ENCODE results near the gene RBMS3. TPM values are rescaled to one million over a fixed set of nuclear protein-coding genes. Genes with fewer than 3 reads are reported as not detected.
"Not testable (repeated sequence)": the region's sequence is repeated elsewhere in the genome, so short reads cannot be mapped to it uniquely, and the experiment has no call there.

Gene RBMS3
- total RNA-seq, 1 experiment from 2014 or later = 8.7 TPM

DNA sequence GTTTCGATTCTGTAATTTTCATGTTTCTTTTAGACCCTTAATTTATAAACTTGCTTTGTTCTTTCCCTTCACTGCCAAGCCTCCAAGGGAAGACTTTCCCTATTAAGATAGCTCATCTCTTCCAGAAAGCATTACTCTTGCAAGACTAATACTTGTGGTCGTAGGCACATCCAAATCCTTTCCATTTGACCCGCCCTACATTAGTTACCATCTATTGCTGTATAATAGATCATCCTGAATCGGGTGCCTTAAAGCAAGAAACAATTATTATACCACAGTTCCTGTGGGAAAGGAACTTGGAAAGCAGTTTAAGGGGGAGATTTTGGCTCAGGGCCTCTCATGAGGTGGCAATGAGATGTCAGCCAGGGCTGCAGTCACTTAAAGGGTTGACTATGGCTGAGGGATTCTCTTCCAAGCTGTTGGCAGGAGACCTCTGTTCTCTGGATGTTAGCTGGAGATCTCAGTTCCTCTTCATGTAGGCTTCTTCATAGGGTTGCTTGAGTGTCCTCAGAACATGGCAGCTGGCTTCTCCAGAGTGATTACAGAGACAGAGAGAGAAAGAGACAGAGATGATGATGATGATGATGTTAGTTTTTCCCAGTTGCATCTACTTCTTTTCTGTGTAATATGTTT is 755.2 kb downstream of the RBMS3 start (continued):
- TF ChIP-seq, protein P1, sequence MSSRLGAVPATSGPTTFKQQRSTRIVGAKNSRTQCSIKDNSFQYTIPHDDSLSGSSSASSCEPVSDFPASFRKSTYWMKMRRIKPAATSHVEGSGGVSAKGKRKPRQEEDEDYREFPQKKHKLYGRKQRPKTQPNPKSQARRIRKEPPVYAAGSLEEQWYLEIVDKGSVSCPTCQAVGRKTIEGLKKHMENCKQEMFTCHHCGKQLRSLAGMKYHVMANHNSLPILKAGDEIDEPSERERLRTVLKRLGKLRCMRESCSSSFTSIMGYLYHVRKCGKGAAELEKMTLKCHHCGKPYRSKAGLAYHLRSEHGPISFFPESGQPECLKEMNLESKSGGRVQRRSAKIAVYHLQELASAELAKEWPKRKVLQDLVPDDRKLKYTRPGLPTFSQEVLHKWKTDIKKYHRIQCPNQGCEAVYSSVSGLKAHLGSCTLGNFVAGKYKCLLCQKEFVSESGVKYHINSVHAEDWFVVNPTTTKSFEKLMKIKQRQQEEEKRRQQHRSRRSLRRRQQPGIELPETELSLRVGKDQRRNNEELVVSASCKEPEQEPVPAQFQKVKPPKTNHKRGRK (CRISPR knock-in tag; IDR thresholded peaks at IDR 0.05; ENCODE audit: borderline replicate concordance) = no peak
- no peak for TF ChIP-seq ZNF121 (CRISPR knock-in tag; IDR thresholded peaks at IDR 0.05)
- TF ChIP-seq MYBL2 (CRISPR knock-in tag; IDR thresholded peaks at IDR 0.05) = no peak
- TF ChIP-seq CREM (CRISPR knock-in tag; IDR thresholded peaks at IDR 0.05) = no peak

DNA sequence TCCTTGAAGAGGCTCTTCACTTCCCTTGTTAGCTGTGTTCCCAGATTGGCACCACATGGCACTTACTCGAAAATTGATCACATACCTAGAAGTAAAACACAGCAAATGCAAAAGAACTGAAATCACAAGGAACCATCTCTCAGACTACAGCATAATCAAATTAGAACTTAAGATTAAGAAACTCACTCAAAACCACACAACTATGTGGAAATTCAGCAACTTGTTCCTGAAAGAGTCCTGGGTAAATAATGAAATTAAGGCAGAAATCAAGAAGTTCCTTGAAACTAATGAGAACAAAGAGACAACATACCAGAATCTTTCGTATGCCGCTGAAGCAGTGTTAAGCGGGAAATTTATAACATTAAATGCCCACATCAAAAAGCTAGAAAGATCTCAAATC is 759.3 kb downstream of the RBMS3 start:
- H3K27me3 Mint-ChIP-seq (ENCODE audit: low read depth) = no peaks in the 10 kb centered on the region
- no peaks in the 10 kb centered on the region for H3K36me3 Mint-ChIP-seq
- no peak for ATAC-seq
- no peak overlapping the region for H3K27ac Mint-ChIP-seq
- CTCF ChIA-PET = interaction anchor here (5.1 kb wide), 1 partner anchor 157 kb away, joined by 84 read pairs; no protein-coding TSS in a partner anchor
- peaks cover 33% of the 10 kb centered on the region for H3K4me1 Mint-ChIP-seq
- peaks cover 5% of the 10 kb centered on the region; the same call in 1 of the 2 replicates for H3K9me3 Mint-ChIP-seq
- POLR2A ChIA-PET = no interaction called here
- no peak overlapping the region for H3K4me3 Mint-ChIP-seq
- no peak for DNase-seq (ENCODE audit: low spot score)
- TF ChIP-seq, protein P2, sequence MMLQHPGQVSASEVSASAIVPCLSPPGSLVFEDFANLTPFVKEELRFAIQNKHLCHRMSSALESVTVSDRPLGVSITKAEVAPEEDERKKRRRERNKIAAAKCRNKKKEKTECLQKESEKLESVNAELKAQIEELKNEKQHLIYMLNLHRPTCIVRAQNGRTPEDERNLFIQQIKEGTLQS (CRISPR knock-in tag; conservative IDR thresholded peaks at IDR 0.05) = no peak
- TF ChIP-seq JUN (CRISPR knock-in tag; IDR thresholded peaks at IDR 0.05) = no peak
- no peak for TF ChIP-seq CREB1 (CRISPR knock-in tag; IDR thresholded peaks at IDR 0.05)
- no peak for TF ChIP-seq ZNF263 (CRISPR knock-in tag; IDR thresholded peaks at IDR 0.05; ENCODE audit: low read depth)
- no peak for TF ChIP-seq ZNF396 (CRISPR knock-in tag; IDR thresholded peaks at IDR 0.05; ENCODE audit: borderline replicate concordance)
- no peak for TF ChIP-seq TEAD4 (CRISPR knock-in tag; IDR thresholded peaks at IDR 0.05)
- TF ChIP-seq, protein P3, sequence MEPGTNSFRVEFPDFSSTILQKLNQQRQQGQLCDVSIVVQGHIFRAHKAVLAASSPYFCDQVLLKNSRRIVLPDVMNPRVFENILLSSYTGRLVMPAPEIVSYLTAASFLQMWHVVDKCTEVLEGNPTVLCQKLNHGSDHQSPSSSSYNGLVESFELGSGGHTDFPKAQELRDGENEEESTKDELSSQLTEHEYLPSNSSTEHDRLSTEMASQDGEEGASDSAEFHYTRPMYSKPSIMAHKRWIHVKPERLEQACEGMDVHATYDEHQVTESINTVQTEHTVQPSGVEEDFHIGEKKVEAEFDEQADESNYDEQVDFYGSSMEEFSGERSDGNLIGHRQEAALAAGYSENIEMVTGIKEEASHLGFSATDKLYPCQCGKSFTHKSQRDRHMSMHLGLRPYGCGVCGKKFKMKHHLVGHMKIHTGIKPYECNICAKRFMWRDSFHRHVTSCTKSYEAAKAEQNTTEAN (CRISPR knock-in tag; IDR thresholded peaks at IDR 0.05) = no peak

DNA sequence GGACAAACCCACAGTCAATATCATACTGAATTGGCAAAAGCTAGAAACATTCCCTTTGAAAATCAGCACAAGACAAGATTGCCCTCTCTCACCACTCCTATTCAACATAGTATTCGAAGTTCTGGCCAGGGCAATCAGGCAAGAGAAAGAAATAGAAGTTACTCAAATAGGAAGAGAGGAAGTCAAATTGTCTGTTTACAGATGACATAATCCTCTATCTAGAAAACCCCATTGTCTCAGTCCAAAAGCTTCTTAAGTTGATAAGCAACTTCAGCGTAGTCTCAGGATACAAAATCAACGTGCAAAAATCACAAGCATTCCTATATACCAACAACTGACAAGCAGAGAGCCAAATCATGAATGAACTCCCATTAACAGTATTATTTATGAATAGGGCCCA is 760.6 kb downstream of the RBMS3 start:
- H3K9me3 Mint-ChIP-seq; H3K4me3 Mint-ChIP-seq; H3K27me3 Mint-ChIP-seq (ENCODE audit: low read depth); ATAC-seq; H3K36me3 Mint-ChIP-seq; H3K27ac Mint-ChIP-seq; DNase-seq (ENCODE audit: low spot score); POLR2A ChIA-PET: not testable (repeated sequence)
- peaks cover 33% of the 10 kb centered on the region for H3K4me1 Mint-ChIP-seq
- CTCF ChIA-PET = interaction anchor here (0.5 to 5.1 kb wide), 2 partner anchors 51 to 156 kb away, joined by 5 to 84 read pairs; no protein-coding TSS in a partner anchor

DNA sequence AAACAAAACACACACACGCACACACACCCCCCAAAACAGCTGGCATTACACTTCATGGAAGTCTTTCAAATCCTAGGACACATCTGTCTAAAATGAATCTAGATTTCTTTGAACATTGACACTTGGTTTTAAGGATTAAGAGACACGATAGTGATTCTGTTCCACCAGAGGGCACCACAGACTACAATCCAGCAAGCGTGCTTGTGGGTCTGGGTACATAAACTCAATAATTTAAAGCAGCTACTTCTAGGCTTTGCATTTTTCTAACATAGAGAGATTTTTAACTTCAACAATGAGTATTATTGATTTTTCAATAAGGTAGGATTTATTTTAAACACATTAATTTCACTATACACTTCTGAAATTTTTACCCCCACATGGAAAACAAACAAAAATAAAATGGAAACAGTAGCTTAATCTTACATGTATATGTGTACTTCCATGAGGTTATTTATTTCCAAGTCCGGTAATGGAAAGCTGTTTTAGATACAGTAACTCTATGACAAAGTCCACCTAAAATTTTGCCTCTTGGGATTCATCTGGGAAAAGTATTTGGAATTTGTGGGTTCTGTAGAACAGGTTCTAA is 761.5 kb downstream of the RBMS3 start:
- ChIA-PET POLR2A (no interaction called here), CTCF (interaction anchor here (0.5 to 5.1 kb wide), 25 partner anchors 10 to 1705 kb away, joined by 3 to 84 read pairs (median 4); no protein-coding TSS in a partner anchor)
- DNase-seq (ENCODE audit: low spot score) (peak; percentile 58), ATAC-seq (peak; percentile 73)
- peaks cover 33% of the 10 kb centered on the region for H3K4me1 Mint-ChIP-seq
- no peaks in the 10 kb centered on the region for H3K27me3 Mint-ChIP-seq (ENCODE audit: low read depth)
- no peak overlapping the region for H3K4me3 Mint-ChIP-seq
- TF ChIP-seq, protein P4, sequence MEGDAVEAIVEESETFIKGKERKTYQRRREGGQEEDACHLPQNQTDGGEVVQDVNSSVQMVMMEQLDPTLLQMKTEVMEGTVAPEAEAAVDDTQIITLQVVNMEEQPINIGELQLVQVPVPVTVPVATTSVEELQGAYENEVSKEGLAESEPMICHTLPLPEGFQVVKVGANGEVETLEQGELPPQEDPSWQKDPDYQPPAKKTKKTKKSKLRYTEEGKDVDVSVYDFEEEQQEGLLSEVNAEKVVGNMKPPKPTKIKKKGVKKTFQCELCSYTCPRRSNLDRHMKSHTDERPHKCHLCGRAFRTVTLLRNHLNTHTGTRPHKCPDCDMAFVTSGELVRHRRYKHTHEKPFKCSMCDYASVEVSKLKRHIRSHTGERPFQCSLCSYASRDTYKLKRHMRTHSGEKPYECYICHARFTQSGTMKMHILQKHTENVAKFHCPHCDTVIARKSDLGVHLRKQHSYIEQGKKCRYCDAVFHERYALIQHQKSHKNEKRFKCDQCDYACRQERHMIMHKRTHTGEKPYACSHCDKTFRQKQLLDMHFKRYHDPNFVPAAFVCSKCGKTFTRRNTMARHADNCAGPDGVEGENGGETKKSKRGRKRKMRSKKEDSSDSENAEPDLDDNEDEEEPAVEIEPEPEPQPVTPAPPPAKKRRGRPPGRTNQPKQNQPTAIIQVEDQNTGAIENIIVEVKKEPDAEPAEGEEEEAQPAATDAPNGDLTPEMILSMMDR (IDR thresholded peaks at IDR 0.05) = peak; percentile 48
- no peak for TF ChIP-seq JUN (CRISPR knock-in tag; IDR thresholded peaks at IDR 0.05)
- H3K27ac Mint-ChIP-seq = no peak overlapping the region
- peaks cover 5% of the 10 kb centered on the region; the same call in 1 of the 2 replicates for H3K9me3 Mint-ChIP-seq
- no peaks in the 10 kb centered on the region for H3K36me3 Mint-ChIP-seq

Measured in WTC11 (cell line).